HG03520 (cell line): Measurements from ENCODE around the gene NOTCH3.

ENCODE experiments used
- ATAC-seq: cut with Tn5 transposase; IDR thresholded peaks from one replicate; pipeline ENCODE4 v1.9.1; 2021; ENCODE audit warnings: mild to moderate bottlenecking, moderate library complexity; ENCODE audit not compliant: unreplicated experiment

The NOTCH3 gene

DNA sequence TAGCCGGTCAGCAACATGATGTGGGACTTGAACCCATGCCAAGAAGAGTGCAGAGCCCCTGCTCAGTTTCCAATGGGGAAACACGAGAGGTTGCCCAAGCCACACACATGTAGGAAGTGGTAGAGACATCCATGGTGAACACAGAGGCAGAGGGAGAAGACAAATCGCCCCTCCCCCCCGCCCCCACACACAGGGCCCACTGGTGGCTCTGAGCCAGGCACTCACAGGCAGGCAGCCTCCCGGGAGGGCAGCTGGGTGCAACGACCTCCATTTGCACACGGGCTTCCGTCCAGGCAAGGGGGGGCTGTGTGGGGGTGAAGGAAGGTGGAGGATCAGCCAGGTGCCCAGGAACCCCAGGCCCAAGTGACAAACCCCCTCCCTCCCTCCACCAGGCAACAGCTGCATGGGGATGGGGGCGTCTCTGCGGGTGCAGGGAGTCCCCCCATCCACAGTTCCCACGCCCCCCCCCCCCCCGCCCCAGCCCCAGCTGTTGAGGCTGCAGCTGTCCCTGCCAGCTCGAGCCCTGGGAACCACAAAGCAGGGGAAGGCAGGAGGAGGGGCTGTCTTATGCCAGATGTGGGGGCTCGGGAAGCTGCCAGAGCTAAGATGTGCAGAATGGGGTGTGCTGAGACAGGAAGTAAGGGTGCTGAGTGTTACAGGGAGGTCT is 3.4 kb downstream of the NOTCH3 start:
- ATAC-seq, result no peak

DNA sequence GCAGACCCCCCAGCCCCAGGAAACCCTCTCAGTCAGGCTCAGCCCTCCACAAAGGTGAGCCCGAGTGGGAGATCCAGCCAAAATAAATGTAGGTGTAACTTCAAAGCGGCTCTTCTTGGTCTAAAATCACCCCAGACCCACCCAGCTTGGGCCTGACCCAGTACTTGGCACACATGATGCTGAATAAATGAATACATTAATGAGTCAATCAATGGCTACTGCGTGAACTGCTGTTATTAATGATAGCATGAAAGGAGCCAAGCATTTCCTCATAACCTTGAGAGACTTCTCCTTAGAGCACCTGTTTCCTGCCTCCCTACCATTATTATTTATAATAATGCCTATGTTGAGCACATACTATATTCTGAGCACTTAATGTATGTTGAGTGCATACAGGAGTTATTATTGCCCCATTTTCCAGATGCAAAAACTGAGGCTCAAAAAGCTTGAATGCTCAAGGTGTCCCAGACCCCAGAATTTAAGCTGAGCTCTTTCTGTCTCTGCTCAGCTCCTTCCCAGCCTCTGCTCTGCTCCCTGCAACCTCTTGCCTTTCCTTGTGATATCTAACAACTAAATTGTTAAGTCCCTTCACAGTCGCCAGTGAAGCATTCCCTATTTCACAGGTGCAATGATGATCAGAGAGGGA is 4.3 kb downstream of the NOTCH3 start:
- ATAC-seq, result no peak

DNA sequence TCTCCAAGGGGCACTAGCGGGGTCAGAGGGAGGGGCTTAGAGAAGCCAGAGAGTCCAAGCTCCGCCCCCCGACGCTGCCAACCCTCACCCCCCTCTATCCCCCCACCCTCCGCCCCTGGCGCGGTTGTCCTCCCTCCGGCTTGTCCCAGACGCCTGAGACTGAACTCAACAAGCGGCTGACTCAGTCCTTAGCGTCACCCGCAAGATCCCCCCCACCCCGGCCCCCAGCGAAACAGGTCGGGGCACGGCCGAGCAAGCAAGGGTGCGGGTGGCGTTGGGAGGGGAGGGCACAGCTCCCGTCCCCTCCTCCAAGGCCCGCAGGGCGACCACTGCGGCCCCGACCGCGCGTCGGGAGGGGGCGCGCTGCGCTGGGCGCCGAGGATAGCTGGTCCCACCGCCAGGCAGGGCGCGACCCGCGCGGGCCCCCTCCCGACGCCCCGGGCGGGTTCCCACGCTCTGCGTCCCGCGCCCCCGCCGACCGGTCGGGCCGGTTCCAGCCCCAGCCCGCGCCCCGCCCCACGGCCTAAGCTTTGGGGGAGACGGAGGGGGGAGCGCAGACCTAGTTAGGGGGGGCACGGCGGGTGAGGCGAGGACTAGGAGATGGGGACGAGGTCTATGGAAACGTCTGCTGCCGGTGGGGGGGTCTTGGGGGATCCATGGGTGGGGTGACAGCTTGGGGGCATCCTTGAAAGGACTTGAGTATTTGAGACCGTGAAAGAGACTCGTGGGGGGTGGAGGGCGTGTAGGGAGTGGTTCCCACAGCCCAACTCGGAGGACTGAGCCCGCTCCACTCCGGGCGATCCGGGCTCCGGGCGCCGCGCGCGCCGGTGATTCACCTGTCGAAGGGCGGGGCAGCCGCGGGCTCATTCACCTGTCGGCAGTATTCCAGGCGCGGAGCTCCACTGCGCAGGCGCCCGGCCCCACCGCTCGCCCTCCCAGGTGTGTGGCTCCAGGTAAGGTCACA is 5.1 kb downstream of the NOTCH3 start:
- no peak for ATAC-seq

DNA sequence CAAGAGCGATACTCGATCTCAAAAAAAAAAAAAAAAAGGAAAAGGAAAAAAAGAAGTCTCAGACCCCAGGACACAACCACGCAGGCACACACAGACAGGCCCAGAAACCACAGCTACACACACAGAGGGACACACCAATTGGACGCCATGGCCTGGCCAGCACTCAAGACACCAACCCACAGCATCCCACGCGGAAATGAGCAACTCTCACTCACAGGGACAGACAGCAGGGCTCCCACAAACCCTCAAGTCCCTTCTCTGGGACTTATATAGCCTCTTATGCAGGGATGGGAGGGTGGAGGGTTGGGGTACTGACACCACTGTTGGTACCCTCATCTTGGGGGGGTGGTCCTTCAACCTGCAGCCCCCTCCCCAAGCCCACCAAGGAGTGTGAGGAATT is 5.9 kb downstream of the NOTCH3 start:
- ATAC-seq, result no peak

DNA sequence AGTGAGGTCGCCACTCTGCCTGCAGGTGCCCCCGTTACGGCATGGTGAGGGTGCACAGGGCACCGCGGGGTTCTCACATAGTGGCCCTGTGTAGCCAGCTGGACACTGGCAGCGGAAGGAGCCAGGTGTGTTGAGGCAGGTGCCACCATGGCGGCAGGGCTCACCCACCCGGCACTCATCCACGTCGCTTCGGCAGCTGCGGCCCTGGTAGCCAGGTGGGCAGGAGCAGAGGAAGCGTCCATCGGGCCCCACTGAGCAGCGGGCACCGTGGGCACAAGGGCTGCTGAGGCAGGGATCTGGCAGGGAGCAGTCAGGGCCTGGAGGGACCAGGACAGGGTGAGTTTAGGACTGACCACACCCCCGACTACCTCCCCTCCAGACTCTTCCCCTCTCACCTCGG is 8.8 kb downstream of the NOTCH3 start:
- ATAC-seq, result no peak

DNA sequence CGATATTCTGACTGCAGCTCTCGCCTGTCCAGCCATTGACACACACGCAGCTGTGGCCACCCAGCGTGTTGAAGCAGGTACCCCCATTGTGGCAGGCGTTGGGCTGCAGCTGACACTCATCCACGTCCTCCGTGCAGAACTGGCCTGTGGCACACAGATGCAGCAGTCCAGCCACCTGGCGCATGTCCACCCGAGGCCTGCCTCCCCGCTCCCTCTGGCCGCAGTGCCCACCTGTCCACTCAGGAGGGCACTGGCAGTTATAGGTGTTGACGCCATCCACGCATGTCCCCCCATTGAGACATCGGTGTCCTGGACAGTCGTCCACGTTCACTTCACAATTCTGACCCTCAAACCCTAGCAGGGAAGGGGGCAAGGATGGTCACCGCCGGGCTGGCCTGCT is 9.3 kb downstream of the NOTCH3 start:
- no peak for ATAC-seq

DNA sequence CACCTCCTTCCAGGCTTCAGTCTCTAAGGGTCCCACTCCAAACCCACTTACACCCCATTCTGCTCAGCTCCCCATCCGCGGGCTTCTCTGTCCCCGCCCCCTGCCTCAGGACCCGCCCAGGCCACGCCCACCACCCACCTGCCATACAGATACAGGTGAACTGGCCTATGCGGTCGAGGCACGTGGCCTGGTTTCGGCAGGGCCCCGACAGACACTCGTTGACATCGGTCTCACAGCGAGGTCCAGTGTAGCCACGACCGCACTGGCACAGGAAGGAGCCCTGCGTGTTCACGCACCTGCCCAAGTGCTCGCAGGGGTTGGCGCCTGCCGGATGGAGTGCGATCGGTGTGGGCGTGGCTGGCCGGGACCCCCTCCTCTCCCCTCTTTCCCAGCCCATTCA is 11.9 kb downstream of the NOTCH3 start:
- ATAC-seq, result no peak

DNA sequence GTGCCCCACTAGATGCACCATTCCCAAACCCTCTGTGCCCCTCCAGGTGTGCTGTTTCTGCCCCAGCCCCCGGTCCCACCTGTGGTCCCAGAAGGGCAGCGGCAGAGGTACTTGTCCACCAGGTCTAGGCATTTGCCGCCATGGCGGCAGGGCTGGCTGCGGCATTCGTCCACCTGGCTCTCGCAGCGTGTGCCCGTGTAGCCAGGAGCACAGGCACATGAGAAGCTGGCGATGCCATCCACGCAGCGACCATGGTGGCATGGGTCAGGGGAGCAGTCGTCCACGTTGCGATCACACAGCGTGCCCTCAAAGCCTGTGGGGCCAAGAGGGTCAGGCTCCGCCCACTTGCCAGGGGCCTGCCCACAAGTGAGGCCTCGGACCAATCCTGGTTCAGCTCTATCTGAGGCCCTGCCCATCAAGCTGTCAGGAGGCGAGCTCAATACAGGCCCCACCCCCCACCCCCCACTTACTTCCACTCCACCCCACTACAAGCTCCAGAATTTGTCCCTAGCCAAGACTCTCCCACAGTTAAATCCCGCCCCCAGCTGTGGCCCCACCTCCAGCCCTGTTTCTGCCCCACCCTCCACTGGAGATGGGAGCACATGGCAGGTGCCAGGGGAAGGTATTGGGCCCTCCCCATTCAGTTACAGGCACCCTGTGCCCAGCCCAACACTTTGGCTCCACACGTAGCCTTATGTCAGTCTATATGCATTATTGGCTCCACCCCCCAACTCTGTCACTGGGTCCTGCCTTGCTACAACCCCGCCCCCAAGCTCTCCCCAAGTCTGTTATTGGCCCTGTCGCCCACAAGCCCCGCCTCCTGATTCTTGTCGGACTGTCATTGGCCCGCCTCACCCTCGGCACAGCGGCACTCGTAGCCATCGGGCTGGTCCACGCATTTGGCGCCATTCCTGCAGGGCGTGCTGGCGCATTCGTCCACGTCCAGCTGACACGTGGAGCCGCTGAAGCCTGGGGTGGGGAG is 13.5 kb downstream of the NOTCH3 start:
- ATAC-seq, result no peak

DNA sequence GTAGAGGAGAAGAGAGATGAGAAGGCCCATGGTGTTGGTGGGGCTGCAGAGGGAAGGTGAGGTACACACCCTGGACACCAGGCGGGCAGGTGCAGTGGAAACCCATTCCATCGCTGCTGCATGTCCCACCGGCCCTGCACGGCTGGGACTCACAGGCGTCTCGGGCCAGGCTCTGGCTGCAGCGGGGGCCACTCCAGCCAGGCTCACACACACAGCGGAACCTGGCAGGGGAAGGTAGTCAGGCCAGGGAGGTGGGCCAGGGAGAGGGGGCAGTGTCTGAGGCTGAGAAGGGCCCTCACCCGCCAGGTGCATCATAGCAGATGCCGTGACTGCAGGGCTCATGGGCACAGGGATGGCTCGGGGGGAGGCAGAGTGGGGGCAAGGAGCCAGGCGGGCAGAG is 15.6 kb downstream of the NOTCH3 start:
- ATAC-seq, result no peak

DNA sequence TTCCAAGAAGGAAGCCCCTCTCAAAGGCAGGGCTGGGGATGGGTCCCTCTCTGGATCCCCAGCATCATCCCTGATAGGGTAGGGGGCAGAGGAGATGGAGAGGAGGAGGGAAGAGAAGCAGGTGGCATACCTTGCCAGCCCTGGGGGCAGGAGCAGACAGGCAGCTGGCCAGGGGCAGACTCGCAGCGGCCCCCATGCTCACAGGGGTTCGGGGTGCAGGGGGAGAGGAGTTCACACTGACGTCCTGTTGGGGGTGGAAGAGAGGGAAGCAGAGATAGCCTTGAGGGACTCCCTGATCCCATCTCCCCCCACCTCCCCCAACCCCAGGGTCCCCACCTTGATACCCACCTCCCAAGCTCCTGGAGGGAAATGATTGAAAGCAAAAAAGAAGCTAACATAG is 16.0 kb downstream of the NOTCH3 start:
- no peak for ATAC-seq

DNA sequence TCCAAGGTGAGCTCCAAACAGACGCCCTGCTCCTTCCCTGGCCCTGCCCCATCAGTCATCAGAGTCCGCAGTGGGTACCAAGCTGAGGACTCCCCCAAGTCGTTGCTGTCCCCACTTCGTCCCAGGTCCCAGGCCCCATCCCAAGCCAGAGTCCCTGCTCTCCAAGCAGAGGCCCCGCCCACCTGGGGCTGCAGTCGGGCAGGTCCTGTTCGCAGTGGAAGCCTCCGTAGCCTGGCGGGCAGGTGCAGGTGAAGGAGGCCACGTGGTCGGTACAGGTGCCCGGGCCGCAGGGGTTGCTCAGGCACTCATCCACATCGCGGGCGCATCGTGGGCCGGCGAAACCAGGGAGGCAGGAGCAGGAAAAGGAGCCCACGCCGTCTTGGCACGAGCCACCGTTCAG is 19.4 kb downstream of the NOTCH3 start:
- no peak for ATAC-seq

DNA sequence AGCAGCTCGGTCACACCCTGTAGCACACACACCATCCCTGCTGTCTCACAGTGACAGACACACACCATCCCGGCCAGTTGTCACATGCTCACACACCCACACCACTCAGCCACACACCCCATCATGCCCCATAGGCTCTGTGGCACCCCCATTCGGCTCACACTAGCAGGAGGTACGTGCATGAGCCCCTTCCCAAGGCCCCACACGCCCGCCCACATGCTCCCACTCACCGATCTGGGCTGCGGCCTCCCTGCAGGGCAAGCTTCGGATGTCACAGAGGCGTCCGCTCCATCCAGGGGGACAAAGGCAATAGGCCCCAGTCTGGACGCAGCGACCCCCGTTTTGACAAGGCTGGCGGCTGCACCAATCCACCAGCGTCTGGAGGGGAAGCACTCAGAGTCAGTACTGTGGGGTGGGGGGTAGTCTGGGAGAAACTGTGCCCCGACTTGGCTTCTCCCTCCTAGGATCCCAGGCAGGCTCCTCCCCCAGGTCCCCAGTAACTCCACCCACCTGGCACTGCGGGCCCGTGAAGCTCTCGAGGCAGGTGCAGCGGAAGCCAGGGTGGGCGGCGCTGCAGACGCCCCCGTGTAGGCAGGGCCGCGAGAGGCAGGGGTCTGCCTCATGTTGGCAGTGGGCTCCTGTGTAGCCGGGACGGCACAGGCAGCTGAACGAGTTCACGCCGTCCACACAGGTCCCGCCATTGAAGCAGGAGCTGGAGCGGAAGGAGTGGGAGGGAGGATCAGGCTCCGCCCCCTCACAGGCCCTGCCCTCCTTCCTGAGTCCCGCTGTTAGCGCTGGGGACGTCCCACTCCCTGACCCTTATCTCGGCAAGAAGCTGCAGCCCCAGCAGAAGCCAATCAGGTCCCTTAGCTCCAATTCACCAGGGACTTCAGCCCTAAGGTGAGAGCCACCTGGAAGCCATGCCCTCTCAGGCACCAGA is 20.1 kb downstream of the NOTCH3 start:
- ATAC-seq, result no peak

DNA sequence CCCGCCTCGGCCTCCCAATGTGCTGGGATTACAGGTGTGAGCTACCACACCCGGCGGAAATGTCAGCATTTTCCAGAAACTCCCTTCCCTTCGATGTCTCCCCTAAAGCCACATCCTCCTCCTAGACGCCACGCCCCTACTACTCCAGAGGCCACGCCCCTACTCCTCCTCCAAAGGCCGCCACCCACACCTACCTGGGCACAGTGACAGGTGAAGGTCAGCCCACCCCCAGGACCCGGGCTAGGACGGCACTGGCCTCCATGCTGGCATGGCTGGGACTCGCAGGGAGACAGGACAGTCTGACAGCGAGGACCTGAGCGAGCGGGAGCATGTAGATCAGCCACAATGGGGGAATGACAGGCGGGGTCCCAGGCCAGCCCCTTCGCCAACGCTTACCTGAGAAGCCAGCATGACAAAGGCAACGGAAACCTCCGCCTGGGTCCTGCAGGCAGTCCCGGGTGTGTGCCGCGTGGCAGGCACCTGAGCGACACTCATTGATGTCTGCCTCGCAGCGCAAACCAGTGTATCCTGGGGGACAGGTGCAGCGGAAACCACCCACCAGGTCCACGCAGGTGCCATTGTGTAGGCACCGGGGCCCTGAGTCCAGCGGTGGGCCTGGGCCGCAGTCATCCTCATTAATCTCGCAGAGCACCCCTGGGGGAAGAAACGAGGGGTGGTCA is 22.0 kb downstream of the NOTCH3 start:
- no peak for ATAC-seq

DNA sequence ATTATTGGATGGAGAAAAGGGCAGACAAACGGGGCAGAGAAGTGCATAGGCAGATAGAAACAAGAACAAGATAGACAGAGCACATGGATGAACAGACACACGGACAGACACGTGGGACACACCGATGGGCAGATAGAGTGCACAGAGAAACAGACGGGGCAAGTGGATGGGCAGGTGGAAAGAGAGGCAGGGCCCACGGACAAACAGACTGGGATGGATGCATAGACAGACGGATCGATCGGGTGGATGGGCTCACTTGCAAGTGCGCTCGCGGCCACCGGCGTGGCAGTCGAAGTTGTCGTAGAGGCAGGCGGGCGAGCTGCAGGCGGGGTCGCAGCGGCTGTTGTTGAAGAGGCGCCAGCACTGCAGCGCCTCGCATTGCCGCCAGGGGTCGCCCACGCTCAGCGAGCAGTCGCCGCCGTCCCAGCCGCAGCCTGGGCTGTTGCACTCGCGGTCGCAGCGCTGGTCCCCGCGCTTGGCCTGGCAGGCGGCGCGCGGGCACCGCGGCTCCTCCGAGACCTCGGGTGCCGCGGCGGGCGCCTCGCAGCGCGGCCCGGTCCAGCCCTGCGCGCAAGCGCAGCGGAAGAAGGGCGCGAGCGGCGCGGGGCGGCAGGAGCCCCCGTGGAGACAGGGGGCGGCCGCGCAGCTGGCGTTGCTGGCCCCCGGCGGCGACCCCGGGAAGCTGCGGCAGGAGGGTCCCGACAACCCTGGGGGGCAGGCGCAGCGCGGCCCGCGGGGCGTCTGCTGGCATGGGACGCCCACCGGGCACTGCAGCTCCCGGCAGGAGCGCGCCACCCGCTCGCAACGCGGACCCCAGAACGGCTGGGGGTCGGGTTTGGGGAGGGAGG is 23.3 kb downstream of the NOTCH3 start:
- ATAC-seq, result peak; percentile 56

DNA sequence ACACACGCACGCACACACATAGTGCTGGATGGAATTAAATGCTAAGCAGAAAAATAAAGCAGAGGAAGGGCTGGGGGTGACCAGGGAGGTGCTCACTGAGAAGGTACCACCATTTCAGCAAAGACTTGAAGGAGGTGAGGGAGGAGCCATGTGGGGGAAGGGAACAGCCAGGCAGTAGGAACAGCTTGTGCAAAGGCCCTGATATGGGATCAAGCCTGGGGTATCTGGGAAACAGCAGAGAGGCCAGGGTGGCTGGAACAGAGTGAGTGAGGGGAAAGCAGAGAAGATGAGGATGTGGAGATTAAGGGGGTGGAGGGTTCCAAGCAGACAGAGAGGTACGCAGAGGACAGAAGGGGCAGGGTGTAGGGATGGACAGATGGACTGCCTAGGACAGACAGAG is 25.2 kb downstream of the NOTCH3 start:
- no peak for ATAC-seq

DNA sequence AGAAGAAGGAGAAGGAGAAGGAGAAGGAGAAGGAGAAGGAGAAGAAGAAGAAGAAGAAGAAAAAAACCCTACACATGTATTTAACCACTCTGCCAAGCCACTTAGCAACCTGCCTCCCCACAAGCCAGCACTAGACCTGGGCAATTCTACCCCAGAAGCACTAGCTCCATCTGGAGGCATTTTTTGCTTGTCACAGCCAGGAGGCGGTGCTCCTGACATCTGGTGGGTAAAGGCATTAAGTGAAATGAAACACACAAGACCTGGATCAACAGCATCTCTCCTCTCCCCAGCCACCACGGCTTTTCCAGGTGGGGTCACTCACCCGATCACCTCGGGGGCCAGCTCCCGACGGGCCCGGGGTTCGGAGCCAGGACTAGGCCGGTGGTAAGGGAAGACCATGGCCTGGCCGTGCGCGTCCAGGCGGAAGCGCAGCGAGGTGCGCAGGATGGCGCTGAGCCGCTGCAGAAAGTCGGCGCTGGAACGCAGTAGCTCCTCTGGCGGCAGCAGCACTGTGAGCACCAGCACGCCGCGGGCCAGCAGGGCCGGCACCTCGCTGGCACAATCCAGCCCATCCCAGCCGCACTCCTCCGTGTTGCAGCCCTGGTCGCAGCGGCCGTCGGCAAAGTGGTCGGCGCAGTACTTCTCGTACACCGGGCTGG is 26.9 kb downstream of the NOTCH3 start:
- ATAC-seq, result no peak

DNA sequence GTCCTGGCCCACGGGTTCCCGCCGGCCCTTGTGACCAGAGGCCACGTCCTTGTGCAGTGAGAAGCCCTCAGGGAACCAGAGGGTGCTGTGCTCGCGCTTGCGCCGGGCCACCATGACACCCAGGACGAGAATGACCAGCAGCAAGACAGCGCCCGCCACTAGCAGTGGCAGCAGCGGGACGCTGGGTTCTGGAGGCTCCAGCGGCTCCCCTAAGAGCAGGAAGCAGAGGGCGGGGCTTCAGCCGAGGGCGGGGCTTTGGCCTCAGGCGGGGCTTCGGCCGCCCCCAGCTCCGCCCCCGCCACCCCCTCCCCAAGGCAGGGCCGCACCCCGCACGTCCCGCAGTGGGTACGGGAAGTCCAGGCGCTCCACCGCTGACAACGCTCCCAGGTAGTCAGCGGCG is 30.4 kb downstream of the NOTCH3 start:
- ATAC-seq, result no peak
